Measurements from ENCODE around the gene RNF220. TPM values are rescaled to one million over a fixed set of nuclear protein-coding genes. Genes with fewer than 3 reads are reported as not detected.

Gene RNF220
- total RNA-seq, 2 donors from 2014 or later = 53.3 to 62.0 TPM

DNA sequence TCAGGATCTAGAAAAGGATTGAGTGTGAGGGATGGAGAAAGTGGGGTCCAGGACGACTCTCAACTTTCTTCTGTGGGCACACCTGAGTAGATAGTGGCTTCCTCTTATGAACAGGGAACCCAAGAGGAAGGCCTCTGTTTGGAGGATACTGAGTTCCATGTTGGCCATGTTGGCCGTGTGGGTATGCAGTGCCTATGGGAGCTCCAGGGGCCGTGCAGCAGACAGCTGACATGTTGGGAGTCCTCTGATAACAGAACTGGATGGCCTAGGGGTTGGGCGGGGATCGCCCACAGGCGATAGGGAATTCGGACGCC lies 226.2 kb downstream of the RNF220 start:
- peak overlapping the region; percentile 80 for H3K4me3 ChIP-seq
- intact Hi-C loops (cut with DNase I) = no loop called here
- no peak for DNase-seq
- H3K27me3 ChIP-seq = no peaks in the 10 kb centered on the region
- peaks cover 6% of the 10 kb centered on the region for H3K36me3 ChIP-seq
- H3K4me1 ChIP-seq = peaks cover 10% of the 10 kb centered on the region
- TF ChIP-seq, protein P1, sequence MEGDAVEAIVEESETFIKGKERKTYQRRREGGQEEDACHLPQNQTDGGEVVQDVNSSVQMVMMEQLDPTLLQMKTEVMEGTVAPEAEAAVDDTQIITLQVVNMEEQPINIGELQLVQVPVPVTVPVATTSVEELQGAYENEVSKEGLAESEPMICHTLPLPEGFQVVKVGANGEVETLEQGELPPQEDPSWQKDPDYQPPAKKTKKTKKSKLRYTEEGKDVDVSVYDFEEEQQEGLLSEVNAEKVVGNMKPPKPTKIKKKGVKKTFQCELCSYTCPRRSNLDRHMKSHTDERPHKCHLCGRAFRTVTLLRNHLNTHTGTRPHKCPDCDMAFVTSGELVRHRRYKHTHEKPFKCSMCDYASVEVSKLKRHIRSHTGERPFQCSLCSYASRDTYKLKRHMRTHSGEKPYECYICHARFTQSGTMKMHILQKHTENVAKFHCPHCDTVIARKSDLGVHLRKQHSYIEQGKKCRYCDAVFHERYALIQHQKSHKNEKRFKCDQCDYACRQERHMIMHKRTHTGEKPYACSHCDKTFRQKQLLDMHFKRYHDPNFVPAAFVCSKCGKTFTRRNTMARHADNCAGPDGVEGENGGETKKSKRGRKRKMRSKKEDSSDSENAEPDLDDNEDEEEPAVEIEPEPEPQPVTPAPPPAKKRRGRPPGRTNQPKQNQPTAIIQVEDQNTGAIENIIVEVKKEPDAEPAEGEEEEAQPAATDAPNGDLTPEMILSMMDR (IDR thresholded peaks at IDR 0.05) = no peak
- H3K9ac ChIP-seq (ENCODE audit: low read depth in 2 of 2, low read length in 2 of 2) = peak overlapping the region; percentile 56 to 81
- peak overlapping the region; percentile 95 for H3K27ac ChIP-seq
- H3K9me3 ChIP-seq = no peaks in the 10 kb centered on the region

DNA sequence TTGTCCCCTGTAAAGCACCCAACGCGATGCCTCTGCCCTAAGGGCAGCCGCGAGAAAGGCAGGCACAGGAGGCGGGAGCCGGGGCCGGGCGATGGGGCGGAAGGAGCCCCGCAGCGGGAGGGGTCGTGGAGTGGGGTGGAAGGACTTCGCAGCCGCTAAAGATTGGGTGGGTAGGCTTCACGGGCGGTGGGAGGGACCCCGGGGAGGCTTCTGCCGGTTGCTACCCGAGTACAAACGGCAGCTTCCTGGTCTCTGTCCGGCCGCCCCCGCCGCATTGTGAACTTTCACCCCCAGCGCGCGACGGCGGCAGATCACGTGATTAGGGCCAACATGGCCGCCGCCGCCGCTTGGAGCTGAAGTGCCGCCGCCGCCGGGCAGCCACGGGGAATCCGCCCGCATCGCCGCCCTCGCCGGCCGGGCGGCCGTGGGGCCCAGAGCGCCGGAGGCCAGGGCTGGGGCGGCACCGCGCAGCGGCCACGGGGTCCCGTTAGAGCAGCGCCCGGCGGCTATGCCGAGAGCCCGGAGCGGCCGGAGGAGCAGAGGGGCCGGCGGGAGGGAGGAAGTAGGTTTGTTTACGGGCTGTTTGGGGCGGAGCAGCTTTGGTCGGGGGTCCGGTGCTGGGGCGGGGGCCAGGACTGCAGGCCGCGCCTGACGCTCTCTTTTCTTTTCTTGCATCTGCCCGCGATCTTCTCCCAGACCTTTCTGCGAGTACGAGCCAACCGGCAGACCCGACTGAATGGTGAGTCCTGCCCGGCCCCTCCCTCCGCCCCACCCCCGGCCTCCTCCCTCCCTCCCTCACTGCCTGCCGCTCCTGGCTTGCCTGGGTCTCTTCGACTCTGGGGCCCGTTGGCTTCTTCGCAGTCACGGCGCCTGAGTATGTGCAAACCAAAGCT lies 226.8 kb downstream of the RNF220 start:
- intact Hi-C loops (cut with DNase I) = no loop called here
- H3K4me3 ChIP-seq = peak overlapping the region; percentile 80
- H3K27me3 ChIP-seq = no peaks in the 10 kb centered on the region
- peak; percentile 90 for DNase-seq
- H3K9me3 ChIP-seq = no peaks in the 10 kb centered on the region
- TF ChIP-seq, protein P1 (IDR thresholded peaks at IDR 0.05) = no peak
- H3K9ac ChIP-seq (ENCODE audit: low read depth in 2 of 2, low read length in 2 of 2) = peak overlapping the region; percentile 72 to 81
- peaks cover 12% of the 10 kb centered on the region for H3K36me3 ChIP-seq
- H3K4me1 ChIP-seq = peaks cover 10% of the 10 kb centered on the region
- H3K27ac ChIP-seq = peak overlapping the region; percentile 95

DNA sequence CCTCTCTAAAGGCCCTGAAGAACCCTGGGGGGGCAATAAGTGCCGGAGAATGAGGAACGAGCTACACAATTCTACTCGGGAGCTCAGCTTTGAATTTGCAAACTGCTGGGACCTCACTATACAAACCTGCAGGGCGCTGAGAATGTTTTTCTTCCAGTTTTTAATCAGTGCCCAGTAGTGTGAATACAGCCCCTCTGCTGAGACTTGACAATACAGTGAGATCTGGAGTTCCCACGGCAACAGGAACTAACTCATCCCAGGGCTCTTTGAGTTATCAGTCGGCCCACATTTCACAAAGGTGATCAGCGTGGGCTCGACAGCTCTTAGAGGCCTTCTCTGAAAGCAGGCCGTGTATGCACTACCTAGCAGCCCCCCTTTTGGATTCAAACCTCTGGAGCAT lies 227.5 kb downstream of the RNF220 start:
- Histone ChIP-seq H3K36me3 (peaks cover 14% of the 10 kb centered on the region), H3K27me3 (no peaks in the 10 kb centered on the region), H3K4me3 (peak overlapping the region; percentile 80), H3K27ac (peak overlapping the region; percentile 95), H3K4me1 (peaks cover 10% of the 10 kb centered on the region), H3K9ac (ENCODE audit: low read depth in 2 of 2, low read length in 2 of 2) (peak overlapping the region; percentile 72 to 78), H3K9me3 (no peaks in the 10 kb centered on the region)
- intact Hi-C loops (cut with DNase I) = no loop called here
- TF ChIP-seq, protein P1 (IDR thresholded peaks at IDR 0.05) = no peak
- DNase-seq = no peak

DNA sequence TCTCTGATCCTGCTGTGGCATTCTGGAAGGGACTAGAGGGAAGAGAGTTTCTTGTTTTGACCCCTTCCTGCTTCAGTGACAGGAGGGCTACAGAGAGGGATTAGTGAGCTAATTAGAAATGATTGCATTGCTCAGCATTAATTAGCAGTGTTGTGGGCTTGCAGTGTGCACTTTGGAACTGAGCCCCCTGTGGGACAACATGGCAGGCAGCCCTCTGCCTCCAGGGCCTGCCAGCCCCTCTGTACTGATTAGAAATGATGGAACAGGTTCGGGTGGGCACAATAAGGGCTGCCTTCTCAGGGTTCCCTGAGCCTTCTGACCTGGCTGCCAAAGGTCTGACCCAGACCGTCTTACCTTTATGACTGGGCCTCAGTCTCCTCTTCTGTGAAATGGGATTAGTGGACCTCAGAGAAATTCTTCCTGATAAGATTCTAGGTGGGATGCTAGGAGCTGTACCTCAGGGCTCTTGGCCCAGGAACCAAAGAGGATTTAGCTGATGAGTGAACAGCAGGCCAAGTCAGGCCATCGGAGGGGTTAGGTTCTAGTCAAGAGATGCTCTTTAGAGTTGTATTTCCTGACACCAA lies 229.6 kb downstream of the RNF220 start:
- H3K4me1 ChIP-seq = peaks cover 10% of the 10 kb centered on the region
- no peak for DNase-seq
- peaks cover 22% of the 10 kb centered on the region for H3K36me3 ChIP-seq
- no peaks in the 10 kb centered on the region for H3K27me3 ChIP-seq
- no peak overlapping the region for H3K4me3 ChIP-seq
- TF ChIP-seq, protein P1 (IDR thresholded peaks at IDR 0.05) = no peak
- no peak overlapping the region for H3K9ac ChIP-seq (ENCODE audit: low read depth in 2 of 2, low read length in 2 of 2)
- H3K27ac ChIP-seq = no peak overlapping the region
- H3K9me3 ChIP-seq = no peaks in the 10 kb centered on the region
- intact Hi-C loops (cut with DNase I) = no loop called here

DNA sequence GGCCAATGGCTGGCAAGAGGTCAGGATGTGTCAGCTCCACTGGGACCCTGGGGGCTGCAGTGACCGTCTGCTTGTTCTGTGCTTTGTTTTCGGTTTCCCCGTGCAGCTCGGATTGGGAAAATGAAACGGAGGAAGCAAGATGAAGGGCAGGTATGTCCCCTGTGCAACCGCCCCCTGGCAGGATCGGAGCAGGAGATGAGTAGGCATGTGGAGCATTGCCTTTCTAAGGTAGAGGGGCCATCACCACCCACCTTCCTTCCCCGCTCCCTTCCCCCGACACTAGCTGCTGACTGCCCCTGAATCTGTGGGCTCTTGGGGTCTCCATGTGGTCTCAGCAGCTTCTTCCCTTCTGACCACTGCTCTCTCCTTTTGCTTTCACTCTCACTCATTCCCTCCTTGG lies 230.4 kb downstream of the RNF220 start:
- peaks cover 22% of the 10 kb centered on the region for H3K36me3 ChIP-seq
- no peaks in the 10 kb centered on the region for H3K9me3 ChIP-seq
- no peak overlapping the region for H3K9ac ChIP-seq (ENCODE audit: low read depth in 2 of 2, low read length in 2 of 2)
- DNase-seq = no peak
- TF ChIP-seq, protein P1 (IDR thresholded peaks at IDR 0.05) = no peak
- intact Hi-C loops (cut with DNase I) = no loop called here
- H3K27me3 ChIP-seq = no peaks in the 10 kb centered on the region
- no peak overlapping the region for H3K4me3 ChIP-seq
- no peak overlapping the region for H3K27ac ChIP-seq
- peaks cover 10% of the 10 kb centered on the region for H3K4me1 ChIP-seq

Data from colonic mucosa (tissue), 4 donors.